ENCODE data around the gene TTC27.

DNA sequence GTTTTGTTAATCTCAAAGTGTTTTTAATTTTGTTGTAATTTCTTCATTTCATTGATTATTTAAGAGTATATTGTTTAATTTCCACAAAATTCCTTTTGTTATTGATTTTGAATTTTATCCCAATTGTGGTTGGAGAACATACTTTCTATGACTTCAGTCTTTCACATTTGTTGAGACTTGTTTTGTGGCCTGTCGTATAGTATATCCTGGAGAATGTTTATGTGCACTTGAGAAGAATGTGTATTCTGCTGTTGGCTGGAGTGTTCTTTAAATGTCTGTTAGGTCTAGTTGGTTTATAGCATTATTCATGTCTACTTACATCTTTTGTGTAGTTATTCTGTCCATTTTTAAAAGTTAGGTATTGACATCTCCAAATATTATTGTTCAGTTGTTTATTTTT is 120.3 kb downstream of the TTC27 start:
- no peak for TF ChIP-seq FOXM1 (IDR thresholded peaks at IDR 0.05; ENCODE audit: borderline replicate concordance)
- TF ChIP-seq FOXA1 (IDR thresholded peaks at IDR 0.05): no peak
- TF ChIP-seq SUZ12 (IDR thresholded peaks at IDR 0.05): no peak
- no peak for TF ChIP-seq FOXK2 (IDR thresholded peaks at IDR 0.05)
- no peak for TF ChIP-seq BHLHE40 (IDR thresholded peaks at IDR 0.05; ENCODE audit: borderline replicate concordance)
- no peak for TF ChIP-seq ARNT (IDR thresholded peaks at IDR 0.05)
- TF ChIP-seq, protein P1, sequence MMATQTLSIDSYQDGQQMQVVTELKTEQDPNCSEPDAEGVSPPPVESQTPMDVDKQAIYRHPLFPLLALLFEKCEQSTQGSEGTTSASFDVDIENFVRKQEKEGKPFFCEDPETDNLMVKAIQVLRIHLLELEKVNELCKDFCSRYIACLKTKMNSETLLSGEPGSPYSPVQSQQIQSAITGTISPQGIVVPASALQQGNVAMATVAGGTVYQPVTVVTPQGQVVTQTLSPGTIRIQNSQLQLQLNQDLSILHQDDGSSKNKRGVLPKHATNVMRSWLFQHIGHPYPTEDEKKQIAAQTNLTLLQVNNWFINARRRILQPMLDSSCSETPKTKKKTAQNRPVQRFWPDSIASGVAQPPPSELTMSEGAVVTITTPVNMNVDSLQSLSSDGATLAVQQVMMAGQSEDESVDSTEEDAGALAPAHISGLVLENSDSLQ (IDR thresholded peaks at IDR 0.05): no peak
- no peak for TF ChIP-seq SP1 (IDR thresholded peaks at IDR 0.05)

All from HEK293T (cell line).